K562 (cell line): Measurements from ENCODE around the gene NRP1. TPM values are rescaled to one million over a fixed set of nuclear protein-coding genes. Genes with fewer than 3 reads are reported as not detected.

Experiments
- ATAC-seq: fragments of 200-7000 bp; cut with Tn5 transposase; 3 replicates; pipeline ENCODE4 v1.9.1; 2020; ENCODE audit warnings: moderate library complexity
- BruUV-seq: library from RNA; stranded (reverse); fragments of 400-500 nt; replicated peaks from 2 replicates; lab custom pipeline; 2021; lab: Mats Ljungman, UMichigan
- CTCF ChIA-PET: fragments of 300-600 bp; formaldehyde crosslinking; extraction: SDS; loops from one replicate; lab custom pipeline; 2021; ENCODE audit warnings: low intra/inter-chr PET ratio; lab: Yijun Ruan, JAX
- POLR2A ChIA-PET: fragments of 300-600, 350-650 bp; sonication (Branson Sonifier 250); formaldehyde crosslinking; extraction: SDS; loops from one replicate; lab custom pipeline; 2021; ENCODE audit warnings: antibody characterized with exemption, inconsistent platforms; lab: Yijun Ruan, JAX
- DNase-seq, 4 experiments: peaks; one replicate each; pipeline versions ENCODE4 v3.0.0 to v3.0.0-alpha.2; 2011 to 2018; ENCODE audit warnings: low spot score in 3 of 4, mixed read lengths in 3 of 4; ENCODE audit errors: extremely low read depth in 1 of 4
- FAIRE-seq: peaks from 2 replicates; lab custom pipeline; 2011; peaks lifted over from hg19 to GRCh38; lab: Jason Lieb, UNC
- H2AFZ ChIP-seq: 2 replicates; pipeline ENCODE4 v1.6.0; 2011; ENCODE audit warnings: low read depth, low read length, control low read depth, inconsistent platforms
- H3K27ac ChIP-seq: fragments of 200-600 bp; 3 replicates; pipeline ENCODE4 v1.8.0; 2011; ENCODE audit warnings: low read depth, mild to moderate bottlenecking, control low read depth, inconsistent platforms, low read length, moderate library complexity, mixed read lengths; ENCODE audit errors: extremely low read depth
- H3K27me3 ChIP-seq, 2 experiments: fragments of 300-600 bp in 1 of 2; 2 replicates in 1 of 2; 3 replicates in 1 of 2; pipeline versions ENCODE4 v1.6.0 to v1.8.0; 2011; ENCODE audit warnings: inconsistent platforms in 2 of 2, low read length in 2 of 2, mild to moderate bottlenecking in 1 of 2, mixed read lengths in 1 of 2, moderate library complexity in 1 of 2; ENCODE audit not compliant: control insufficient read depth in 2 of 2, insufficient read depth in 2 of 2
- H3K36me3 ChIP-seq: fragments of 300-600 bp; 3 replicates; pipeline ENCODE4 v1.8.0; 2011; ENCODE audit warnings: mild to moderate bottlenecking, low read length, inconsistent platforms; ENCODE audit not compliant: control insufficient read depth, insufficient read depth
- H3K4me1 ChIP-seq, 2 experiments: fragments of 200-600 bp in 1 of 2; replicated peaks in 1 of 2; 2 replicates in 1 of 2; 3 replicates in 1 of 2; pipeline versions ENCODE4 v1.5.1 to v1.8.0; 2011; ENCODE audit warnings: inconsistent platforms in 2 of 2, low read length in 2 of 2, mild to moderate bottlenecking in 1 of 2, mixed read lengths in 1 of 2, moderate library complexity in 1 of 2; ENCODE audit not compliant: control insufficient read depth in 2 of 2, insufficient read depth in 2 of 2
- H3K4me2 ChIP-seq: 2 replicates; pipeline ENCODE4 v1.6.1; 2011; ENCODE audit warnings: low read length, control low read depth, inconsistent platforms, mixed read lengths; ENCODE audit not compliant: insufficient read depth
- H3K4me3 ChIP-seq: fragments of 200-600 bp; sonication (generic), shearing (Covaris generic); 2 replicates; pipeline ENCODE4 v1.5.1; 2016; ENCODE audit warnings: control low read depth, inconsistent platforms
- H3K79me2 ChIP-seq: fragments of 200-600 bp; 3 replicates; pipeline ENCODE4 v1.8.0; 2011; ENCODE audit warnings: low read length, inconsistent platforms; ENCODE audit not compliant: control insufficient read depth, insufficient read depth
- H3K9ac ChIP-seq, 2 experiments: 2 replicates each; pipeline versions ENCODE4 v1.6.0 to v1.6.1; 2011; ENCODE audit warnings: low read depth in 2 of 2, low read length in 2 of 2, control low read depth in 1 of 2, inconsistent platforms in 1 of 2, mild to moderate bottlenecking in 1 of 2, mixed read lengths in 1 of 2; ENCODE audit not compliant: insufficient read depth in 1 of 2
- H3K9me1 ChIP-seq: one replicate; pipeline ENCODE4 v1.6.0; 2011; ENCODE audit warnings: inconsistent platforms, mild to moderate bottlenecking, low read length, moderate library complexity; ENCODE audit not compliant: control insufficient read depth, insufficient read depth
- H3K9me3 ChIP-seq: replicated peaks from 2 replicates; pipeline ENCODE4 v1.5.1; 2011; ENCODE audit warnings: low read depth, low read length, inconsistent platforms; ENCODE audit not compliant: control insufficient read depth, insufficient read depth
- H4K20me1 ChIP-seq: replicated peaks from 2 replicates; pipeline ENCODE4 v1.6.1; 2011; ENCODE audit warnings: low read length, inconsistent platforms, mixed read lengths; ENCODE audit not compliant: control insufficient read depth, insufficient read depth
- CUX1 ChIP-seq: fragments of 200-800 bp; sonication (Bioruptor generic); IDR thresholded peaks from 2 replicates; pipeline ENCODE4 v1.6.1; 2016; ENCODE audit warnings: missing genetic modification characterization, missing compliant biosample characterization
- KLF10 ChIP-seq: fragments of 250-450 bp; sonication (Bioruptor Pico); IDR thresholded peaks from 2 replicates; pipeline ENCODE4 v1.6.1; 2021; ENCODE audit warnings: matching md5 sums
- MXI1 ChIP-seq: IDR thresholded peaks from 2 replicates; pipeline ENCODE4 v1.6.1; 2011; ENCODE audit warnings: low read depth, mild to moderate bottlenecking, improper control_type of control experiment, low read length
- ZNF23 ChIP-seq: fragments of 250-450 bp; sonication (Bioruptor Pico); IDR thresholded peaks from 2 replicates; pipeline ENCODE4 v1.4.0; 2020; ENCODE audit warnings: mild to moderate bottlenecking
- WGBS: fragments of 100-300 bp; shearing (Covaris generic); methylation state at CpG from one replicate; pipeline ENCODE4 v1.1.6; 2016; ENCODE audit warnings: low coverage, mixed read lengths; ENCODE audit not compliant: insufficient coverage; ENCODE audit errors: missing lambda C conversion rate; 5-methylcytosine and 5-hydroxymethylcytosine counted together
- in situ Hi-C: fragments of 300-500 bp; cut with MboI; formaldehyde crosslinking; loops from 4 replicates; pipeline ENCODE4 v1.15.0; 2018; ENCODE audit warnings: inconsistent platforms, mixed read lengths
- intact Hi-C: fragments of 100-400 bp; cut with micrococcal nuclease; formaldehyde crosslinking; loops from 2 replicates; pipeline ENCODE4 v1.14.2; 2022
- polyA plus RNA-seq, 8 experiments: library from polyadenylated mRNA; depleted of rRNA in 4 of 8; stranded (reverse) in 5 of 8; unstranded in 3 of 8; fragments of >200 nt; fragmentation: Nextera tagmentation in 2 of 8; fragmentation: Illumina TruSeq in 1 of 8; extraction: Ambion mirVana in 2 of 8; extraction: Trizol in 1 of 8; gene quantifications; 2 replicates each; pipeline versions ENCODE4 v1.2.1 to v1.2.3, GENCODE V29; 2011 to 2014; ENCODE audit warnings: inconsistent platforms in 1 of 8, missing spikeins in 1 of 8
- total RNA-seq, 7 experiments: library from RNA; depleted of rRNA in 6 of 7; stranded (reverse); fragments of >200 nt in 6 of 7; fragmentation: Illumina TruSeq in 2 of 7; extraction: Trizol in 2 of 7; gene quantifications; 2 replicates each; pipeline versions ENCODE4 v1.2.1 to v1.2.3, GENCODE V29; 2011 to 2021; ENCODE audit warnings: low replicate concordance in 1 of 7

The NRP1 gene
- total and polyA plus RNA-seq, 9 of the 15 experiments (the other 6 are each of a cell fraction or from before 2014, with no cell fraction given): 0.01 to 0.38 (median 0.04) TPM; not detected in 5

DNA sequence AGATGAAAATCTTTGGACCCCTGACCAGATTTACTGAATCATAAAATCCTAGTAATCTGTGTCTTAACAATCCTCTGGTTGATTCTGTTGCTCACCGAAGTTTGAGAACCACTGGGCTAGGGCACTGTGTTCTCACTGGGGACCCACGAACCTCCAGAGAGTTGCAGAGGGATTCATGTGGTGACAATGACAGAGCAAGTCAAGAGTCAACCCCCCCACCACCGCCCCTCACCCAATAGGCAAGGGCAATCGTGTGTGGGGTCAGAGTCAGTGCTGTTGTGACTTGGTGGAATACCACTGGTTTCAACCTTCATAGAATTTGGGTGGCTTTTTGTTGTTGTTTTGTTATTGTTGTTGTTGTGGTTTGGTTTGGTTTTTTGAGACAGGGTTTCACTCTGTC, 23.5 kb upstream of the NRP1 start:
- Histone ChIP-seq H3K27ac (no peak overlapping the region), H3K9me1 (no peaks in the 10 kb centered on the region), H3K27me3 (no peaks in the 10 kb centered on the region), H4K20me1 (no peaks in the 10 kb centered on the region), H3K9ac (no peak overlapping the region), H3K9me3 (no peaks in the 10 kb centered on the region), H3K4me2 (no peak overlapping the region), H2AFZ (no peak overlapping the region), H3K79me2 (no peaks in the 10 kb centered on the region), H3K36me3 (no peaks in the 10 kb centered on the region)
- POLR2A ChIA-PET: no interaction called here
- FAIRE-seq (no peak), DNase-seq (no peak)
- in situ Hi-C loops: no loop called here
- no TSS peak for BruUV-seq
- WGBS: 0% methylated on average over 4 of the region's 4 CpGs
- CTCF ChIA-PET: no interaction called here
- intact Hi-C loops: no loop called here
- no peak for TF ChIP-seq MXI1
- no peak for TF ChIP-seq ZNF23
- TF ChIP-seq KLF10 (CRISPR knock-in tag): no peak
- TF ChIP-seq CUX1: no peak
- TF ChIP-seq, all 486 proteins: peak for 0
- H3K4me1 ChIP-seq: no peaks in the 10 kb centered on the region
- ATAC-seq: no peak
- H3K4me3 ChIP-seq: no peak overlapping the region
